Hepatocyte (in vitro differentiated cells): ENCODE results near the gene SHF.

Experiments used
- EZH2 ChIP-seq: fragments of 200-600 bp; sonication (generic); IDR thresholded peaks from 2 replicates; pipeline ENCODE4 v1.6.1; 2016; ENCODE audit warnings: antibody characterized with exemption, mild to moderate bottlenecking, borderline replicate concordance
- EZH2phosphoT487 ChIP-seq: fragments of 200-600 bp; sonication (generic); IDR thresholded peaks from one replicate; pipeline ENCODE4 v1.6.1; 2018; ENCODE audit warnings: antibody characterized with exemption, mild to moderate bottlenecking, low read depth, moderate library complexity; ENCODE audit not compliant: unreplicated experiment, severe bottlenecking
- TF ChIP-seq, protein P1 (sequence below): fragments of 200-600 bp; sonication (generic); IDR thresholded peaks from 2 replicates; pipeline ENCODE4 v1.5.1; 2016; ENCODE audit warnings: antibody characterized with exemption, mild to moderate bottlenecking; ENCODE audit not compliant: poor library complexity

DNA sequence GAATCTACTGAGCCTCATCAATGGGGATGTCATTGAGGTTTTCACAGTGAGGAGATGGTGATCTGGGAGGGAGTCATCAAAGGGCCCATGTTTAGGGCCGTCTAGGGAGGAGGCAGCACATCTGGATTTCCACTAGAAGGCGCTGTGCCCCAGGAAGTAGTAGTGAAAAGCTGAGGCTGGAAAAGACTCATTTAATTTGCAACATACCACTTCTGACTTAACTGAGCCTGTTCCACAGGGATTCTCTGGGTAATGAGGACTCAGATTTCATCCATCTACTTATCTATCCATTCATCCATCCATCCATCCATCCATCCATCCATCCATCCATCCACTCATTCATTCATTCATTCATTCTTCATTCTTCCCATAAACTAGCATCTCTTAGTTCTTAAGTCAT lies 17.4 kb upstream of the SHF start:
- TF ChIP-seq, protein P1, sequence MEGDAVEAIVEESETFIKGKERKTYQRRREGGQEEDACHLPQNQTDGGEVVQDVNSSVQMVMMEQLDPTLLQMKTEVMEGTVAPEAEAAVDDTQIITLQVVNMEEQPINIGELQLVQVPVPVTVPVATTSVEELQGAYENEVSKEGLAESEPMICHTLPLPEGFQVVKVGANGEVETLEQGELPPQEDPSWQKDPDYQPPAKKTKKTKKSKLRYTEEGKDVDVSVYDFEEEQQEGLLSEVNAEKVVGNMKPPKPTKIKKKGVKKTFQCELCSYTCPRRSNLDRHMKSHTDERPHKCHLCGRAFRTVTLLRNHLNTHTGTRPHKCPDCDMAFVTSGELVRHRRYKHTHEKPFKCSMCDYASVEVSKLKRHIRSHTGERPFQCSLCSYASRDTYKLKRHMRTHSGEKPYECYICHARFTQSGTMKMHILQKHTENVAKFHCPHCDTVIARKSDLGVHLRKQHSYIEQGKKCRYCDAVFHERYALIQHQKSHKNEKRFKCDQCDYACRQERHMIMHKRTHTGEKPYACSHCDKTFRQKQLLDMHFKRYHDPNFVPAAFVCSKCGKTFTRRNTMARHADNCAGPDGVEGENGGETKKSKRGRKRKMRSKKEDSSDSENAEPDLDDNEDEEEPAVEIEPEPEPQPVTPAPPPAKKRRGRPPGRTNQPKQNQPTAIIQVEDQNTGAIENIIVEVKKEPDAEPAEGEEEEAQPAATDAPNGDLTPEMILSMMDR, result peak; percentile 72
- no peak for TF ChIP-seq EZH2phosphoT487
- no peak for TF ChIP-seq EZH2
